GM12874 (cell line): ENCODE data around the gene ATP6V0E1.

Experiments
- CTCF ChIP-seq: IDR thresholded peaks from 2 replicates; pipeline ENCODE4 v1.5.1; 2011; ENCODE audit warnings: low read depth, mild to moderate bottlenecking, control low read depth, low read length, moderate library complexity; ENCODE audit not compliant: insufficient read depth

Gene ATP6V0E1

GRCh38 chr5:172942556-172942955 is 41.0 kb upstream of the ATP6V0E1 start:
- TF ChIP-seq CTCF = no peak

GRCh38 chr5:172943283-172943841 is 40.2 kb upstream of the ATP6V0E1 start:
- TF ChIP-seq CTCF = no peak

- TF ChIP-seq CTCF = no peak
These were observed 39.7 kb upstream of the ATP6V0E1 start for GRCh38 chr5:172943906-172944305.

- no peak for TF ChIP-seq CTCF
These were observed 38.8 kb upstream of the ATP6V0E1 start for GRCh38 chr5:172944741-172945140.

- TF ChIP-seq CTCF = no peak
These were observed 38.4 kb upstream of the ATP6V0E1 start for GRCh38 chr5:172945151-172945550.

- no peak for TF ChIP-seq CTCF
These were observed 37.4 kb upstream of the ATP6V0E1 start for GRCh38 chr5:172946146-172946545.

GRCh38 chr5:172949426-172949825 is 34.1 kb upstream of the ATP6V0E1 start:
- TF ChIP-seq CTCF = no peak
